WTC11 (cell line): ENCODE measurements around the gene AKT3. TPM values are rescaled to one million over a fixed set of nuclear protein-coding genes. Genes with fewer than 3 reads are reported as not detected.

Experiments
- ATAC-seq: fragments of 200-7000 bp; cut with Tn5 transposase; 2 replicates; pipeline ENCODE4 v1.10.0; 2021; ENCODE audit warnings: mild to moderate bottlenecking, moderate library complexity
- CTCF ChIA-PET: fragments of 300-600 bp; sonication (Branson Sonifier 250); formaldehyde crosslinking; loops from one replicate; lab custom pipeline; 2021; ENCODE audit warnings: antibody characterized with exemption; lab: Charles Lee
- POLR2A ChIA-PET: fragments of 350-600 bp; sonication (Branson Sonifier 250); formaldehyde crosslinking; loops from one replicate; lab custom pipeline; 2021; ENCODE audit warnings: antibody characterized with exemption; lab: Charles Lee
- DNase-seq: peaks from one replicate; pipeline ENCODE4 v3.0.0; 2021; ENCODE audit warnings: low spot score
- H3K27ac Mint-ChIP-seq: 2 replicates; pipeline ENCODE4 v1.8.0; 2021; ENCODE audit warnings: mixed read lengths
- H3K27me3 Mint-ChIP-seq: 2 replicates; pipeline ENCODE4 v1.8.0; 2021; ENCODE audit warnings: low read depth, mild to moderate bottlenecking, moderate library complexity, mixed read lengths
- H3K36me3 Mint-ChIP-seq: 2 replicates; pipeline ENCODE4 v1.8.0; 2021; ENCODE audit warnings: mixed read lengths
- H3K4me1 Mint-ChIP-seq: 2 replicates; pipeline ENCODE4 v1.8.0; 2022; ENCODE audit warnings: mixed read lengths
- H3K4me3 Mint-ChIP-seq: 2 replicates; pipeline ENCODE4 v1.8.0; 2021; ENCODE audit warnings: mild to moderate bottlenecking, moderate library complexity, mixed read lengths
- H3K9me3 Mint-ChIP-seq: 2 replicates; pipeline ENCODE4 v1.8.0; 2021; ENCODE audit warnings: mixed read lengths
- ETV6 ChIP-seq: sonication (generic); formaldehyde crosslinking; IDR thresholded peaks from 2 replicates; pipeline ENCODE4 v1.8.1; 2022; ENCODE audit warnings: mild to moderate bottlenecking, missing genetic modification reagents
- GRHL2 ChIP-seq: fragments of 250-450 bp; sonication (Bioruptor Pico); IDR thresholded peaks from 2 replicates; pipeline ENCODE4 v1.8.0; 2022; ENCODE audit warnings: mild to moderate bottlenecking, moderate library complexity; ENCODE audit not compliant: insufficient replicate concordance, severe bottlenecking
- IRF2 ChIP-seq: sonication (generic); formaldehyde crosslinking; IDR thresholded peaks from 2 replicates; pipeline ENCODE4 v1.8.0; 2022; ENCODE audit warnings: low read depth, missing genetic modification reagents, borderline replicate concordance
- NFATC4 ChIP-seq: fragments of 250-450 bp; sonication (Bioruptor Pico); IDR thresholded peaks from 2 replicates; pipeline ENCODE4 v1.9.0; 2021; ENCODE audit warnings: mild to moderate bottlenecking
- OVOL2 ChIP-seq: fragments of 250-450 bp; sonication (Bioruptor Pico); IDR thresholded peaks from 2 replicates; pipeline ENCODE4 v1.9.0; 2021; ENCODE audit warnings: mild to moderate bottlenecking, borderline replicate concordance
- RELA ChIP-seq: sonication (generic); formaldehyde crosslinking; IDR thresholded peaks from 2 replicates; pipeline ENCODE4 v1.8.1; 2022; ENCODE audit warnings: missing genetic modification reagents, mild to moderate bottlenecking, borderline replicate concordance
- SOX15 ChIP-seq: fragments of 250-450 bp; sonication (Bioruptor Pico); IDR thresholded peaks from 2 replicates; pipeline ENCODE4 v1.9.0; 2021; ENCODE audit warnings: mild to moderate bottlenecking
- TCF7 ChIP-seq: sonication (generic); formaldehyde crosslinking; IDR thresholded peaks from 2 replicates; pipeline ENCODE4 v1.8.0; 2022; ENCODE audit warnings: mild to moderate bottlenecking, low read depth, missing genetic modification reagents, moderate library complexity
- TEAD1 ChIP-seq: sonication (generic); formaldehyde crosslinking; IDR thresholded peaks from 2 replicates; pipeline ENCODE4 v1.8.0; 2022; ENCODE audit warnings: mild to moderate bottlenecking, missing genetic modification reagents
- ZNF671 ChIP-seq: fragments of 250-450 bp; sonication (Bioruptor Pico); IDR thresholded peaks from 2 replicates; pipeline ENCODE4 v1.8.0; 2021; ENCODE audit warnings: mild to moderate bottlenecking
- total RNA-seq: library from RNA; stranded (reverse); gene quantifications from 3 replicates; pipeline ENCODE4 v1.2.3, GENCODE V29; 2021
- TF ChIP-seq, protein P1 (sequence below): sonication (generic); formaldehyde crosslinking; IDR thresholded peaks from 2 replicates; pipeline ENCODE4 v1.8.0; 2023; ENCODE audit warnings: missing genetic modification reagents
- TF ChIP-seq, protein P2 (sequence below): sonication (generic); formaldehyde crosslinking; IDR thresholded peaks from 2 replicates; pipeline ENCODE4 v1.8.1; 2022; ENCODE audit warnings: mild to moderate bottlenecking, missing genetic modification reagents, moderate library complexity, borderline replicate concordance
- TF ChIP-seq, protein P3 (sequence below): fragments of 250-450 bp; sonication (Bioruptor Pico); IDR thresholded peaks from 2 replicates; pipeline ENCODE4 v1.9.0; 2021; ENCODE audit warnings: mild to moderate bottlenecking, borderline replicate concordance
- TF ChIP-seq, protein P4 (sequence below): sonication (generic); formaldehyde crosslinking; IDR thresholded peaks from 2 replicates; pipeline ENCODE4 v1.8.1; 2022; ENCODE audit warnings: low read depth, missing genetic modification reagents, borderline replicate concordance
- TF ChIP-seq, protein P5 (sequence below): sonication (generic); formaldehyde crosslinking; IDR thresholded peaks from 2 replicates; pipeline ENCODE4 v1.8.0; 2022; ENCODE audit warnings: mild to moderate bottlenecking, missing genetic modification reagents
- TF ChIP-seq, protein P6 (sequence below): sonication (generic); formaldehyde crosslinking; IDR thresholded peaks from 2 replicates; pipeline ENCODE4 v1.8.1; 2023; ENCODE audit warnings: mild to moderate bottlenecking, missing genetic modification reagents, moderate library complexity
- TF ChIP-seq, protein P7 (sequence below): sonication (generic); formaldehyde crosslinking; IDR thresholded peaks from 2 replicates; pipeline ENCODE4 v1.8.1; 2022; ENCODE audit warnings: mild to moderate bottlenecking, moderate library complexity, missing genetic modification reagents

Gene AKT3
- total RNA-seq, 1 experiment from 2014 or later: 38.5 TPM

DNA sequence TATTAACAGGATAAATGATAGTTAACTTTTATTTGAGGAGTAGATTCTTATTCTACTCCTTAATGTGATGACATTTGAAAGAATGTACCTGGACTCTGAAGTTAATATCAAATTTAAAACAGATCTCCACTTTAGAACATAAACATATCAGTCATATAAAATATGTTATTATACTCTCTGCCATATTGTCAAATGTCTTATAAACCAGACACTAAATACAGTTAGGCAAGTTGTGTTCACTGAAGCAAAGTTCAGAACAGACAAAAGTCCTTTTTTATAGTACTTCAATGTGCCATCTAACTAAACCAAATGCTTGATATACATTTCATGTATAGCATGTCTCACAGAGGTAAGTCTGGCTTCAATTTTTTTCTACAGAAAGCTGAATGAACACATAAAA is 285.2 kb downstream of the AKT3 start:
- H3K27ac Mint-ChIP-seq: no peak overlapping the region
- H3K4me3 Mint-ChIP-seq: no peak overlapping the region
- H3K36me3 Mint-ChIP-seq: peaks cover 13% of the 10 kb centered on the region
- no peaks in the 10 kb centered on the region for H3K27me3 Mint-ChIP-seq
- ChIA-PET POLR2A (no interaction called here), CTCF (no interaction called here)
- ATAC-seq (no peak), DNase-seq (no peak)
- peaks cover 3% of the 10 kb centered on the region for H3K4me1 Mint-ChIP-seq
- no peak for TF ChIP-seq RELA
- TF ChIP-seq GRHL2 (CRISPR knock-in tag): no peak
- no peak for TF ChIP-seq NFATC4 (CRISPR knock-in tag)
- TF ChIP-seq, protein P1, sequence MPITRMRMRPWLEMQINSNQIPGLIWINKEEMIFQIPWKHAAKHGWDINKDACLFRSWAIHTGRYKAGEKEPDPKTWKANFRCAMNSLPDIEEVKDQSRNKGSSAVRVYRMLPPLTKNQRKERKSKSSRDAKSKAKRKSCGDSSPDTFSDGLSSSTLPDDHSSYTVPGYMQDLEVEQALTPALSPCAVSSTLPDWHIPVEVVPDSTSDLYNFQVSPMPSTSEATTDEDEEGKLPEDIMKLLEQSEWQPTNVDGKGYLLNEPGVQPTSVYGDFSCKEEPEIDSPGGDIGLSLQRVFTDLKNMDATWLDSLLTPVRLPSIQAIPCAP (CRISPR knock-in tag): no peak
- TF ChIP-seq, protein P2, sequence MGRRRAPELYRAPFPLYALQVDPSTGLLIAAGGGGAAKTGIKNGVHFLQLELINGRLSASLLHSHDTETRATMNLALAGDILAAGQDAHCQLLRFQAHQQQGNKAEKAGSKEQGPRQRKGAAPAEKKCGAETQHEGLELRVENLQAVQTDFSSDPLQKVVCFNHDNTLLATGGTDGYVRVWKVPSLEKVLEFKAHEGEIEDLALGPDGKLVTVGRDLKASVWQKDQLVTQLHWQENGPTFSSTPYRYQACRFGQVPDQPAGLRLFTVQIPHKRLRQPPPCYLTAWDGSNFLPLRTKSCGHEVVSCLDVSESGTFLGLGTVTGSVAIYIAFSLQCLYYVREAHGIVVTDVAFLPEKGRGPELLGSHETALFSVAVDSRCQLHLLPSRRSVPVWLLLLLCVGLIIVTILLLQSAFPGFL: no peak
- TF ChIP-seq, protein P3, sequence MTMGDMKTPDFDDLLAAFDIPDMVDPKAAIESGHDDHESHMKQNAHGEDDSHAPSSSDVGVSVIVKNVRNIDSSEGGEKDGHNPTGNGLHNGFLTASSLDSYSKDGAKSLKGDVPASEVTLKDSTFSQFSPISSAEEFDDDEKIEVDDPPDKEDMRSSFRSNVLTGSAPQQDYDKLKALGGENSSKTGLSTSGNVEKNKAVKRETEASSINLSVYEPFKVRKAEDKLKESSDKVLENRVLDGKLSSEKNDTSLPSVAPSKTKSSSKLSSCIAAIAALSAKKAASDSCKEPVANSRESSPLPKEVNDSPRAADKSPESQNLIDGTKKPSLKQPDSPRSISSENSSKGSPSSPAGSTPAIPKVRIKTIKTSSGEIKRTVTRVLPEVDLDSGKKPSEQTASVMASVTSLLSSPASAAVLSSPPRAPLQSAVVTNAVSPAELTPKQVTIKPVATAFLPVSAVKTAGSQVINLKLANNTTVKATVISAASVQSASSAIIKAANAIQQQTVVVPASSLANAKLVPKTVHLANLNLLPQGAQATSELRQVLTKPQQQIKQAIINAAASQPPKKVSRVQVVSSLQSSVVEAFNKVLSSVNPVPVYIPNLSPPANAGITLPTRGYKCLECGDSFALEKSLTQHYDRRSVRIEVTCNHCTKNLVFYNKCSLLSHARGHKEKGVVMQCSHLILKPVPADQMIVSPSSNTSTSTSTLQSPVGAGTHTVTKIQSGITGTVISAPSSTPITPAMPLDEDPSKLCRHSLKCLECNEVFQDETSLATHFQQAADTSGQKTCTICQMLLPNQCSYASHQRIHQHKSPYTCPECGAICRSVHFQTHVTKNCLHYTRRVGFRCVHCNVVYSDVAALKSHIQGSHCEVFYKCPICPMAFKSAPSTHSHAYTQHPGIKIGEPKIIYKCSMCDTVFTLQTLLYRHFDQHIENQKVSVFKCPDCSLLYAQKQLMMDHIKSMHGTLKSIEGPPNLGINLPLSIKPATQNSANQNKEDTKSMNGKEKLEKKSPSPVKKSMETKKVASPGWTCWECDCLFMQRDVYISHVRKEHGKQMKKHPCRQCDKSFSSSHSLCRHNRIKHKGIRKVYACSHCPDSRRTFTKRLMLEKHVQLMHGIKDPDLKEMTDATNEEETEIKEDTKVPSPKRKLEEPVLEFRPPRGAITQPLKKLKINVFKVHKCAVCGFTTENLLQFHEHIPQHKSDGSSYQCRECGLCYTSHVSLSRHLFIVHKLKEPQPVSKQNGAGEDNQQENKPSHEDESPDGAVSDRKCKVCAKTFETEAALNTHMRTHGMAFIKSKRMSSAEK (CRISPR knock-in tag): no peak
- TF ChIP-seq ZNF671: no peak
- TF ChIP-seq, protein P4, sequence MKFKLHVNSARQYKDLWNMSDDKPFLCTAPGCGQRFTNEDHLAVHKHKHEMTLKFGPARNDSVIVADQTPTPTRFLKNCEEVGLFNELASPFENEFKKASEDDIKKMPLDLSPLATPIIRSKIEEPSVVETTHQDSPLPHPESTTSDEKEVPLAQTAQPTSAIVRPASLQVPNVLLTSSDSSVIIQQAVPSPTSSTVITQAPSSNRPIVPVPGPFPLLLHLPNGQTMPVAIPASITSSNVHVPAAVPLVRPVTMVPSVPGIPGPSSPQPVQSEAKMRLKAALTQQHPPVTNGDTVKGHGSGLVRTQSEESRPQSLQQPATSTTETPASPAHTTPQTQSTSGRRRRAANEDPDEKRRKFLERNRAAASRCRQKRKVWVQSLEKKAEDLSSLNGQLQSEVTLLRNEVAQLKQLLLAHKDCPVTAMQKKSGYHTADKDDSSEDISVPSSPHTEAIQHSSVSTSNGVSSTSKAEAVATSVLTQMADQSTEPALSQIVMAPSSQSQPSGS (CRISPR knock-in tag): no peak
- no peak for TF ChIP-seq TEAD1 (CRISPR knock-in tag)
- no peak for TF ChIP-seq IRF2 (CRISPR knock-in tag)
- TF ChIP-seq OVOL2 (CRISPR knock-in tag): no peak
- TF ChIP-seq TCF7 (CRISPR knock-in tag): no peak
- TF ChIP-seq, protein P5, sequence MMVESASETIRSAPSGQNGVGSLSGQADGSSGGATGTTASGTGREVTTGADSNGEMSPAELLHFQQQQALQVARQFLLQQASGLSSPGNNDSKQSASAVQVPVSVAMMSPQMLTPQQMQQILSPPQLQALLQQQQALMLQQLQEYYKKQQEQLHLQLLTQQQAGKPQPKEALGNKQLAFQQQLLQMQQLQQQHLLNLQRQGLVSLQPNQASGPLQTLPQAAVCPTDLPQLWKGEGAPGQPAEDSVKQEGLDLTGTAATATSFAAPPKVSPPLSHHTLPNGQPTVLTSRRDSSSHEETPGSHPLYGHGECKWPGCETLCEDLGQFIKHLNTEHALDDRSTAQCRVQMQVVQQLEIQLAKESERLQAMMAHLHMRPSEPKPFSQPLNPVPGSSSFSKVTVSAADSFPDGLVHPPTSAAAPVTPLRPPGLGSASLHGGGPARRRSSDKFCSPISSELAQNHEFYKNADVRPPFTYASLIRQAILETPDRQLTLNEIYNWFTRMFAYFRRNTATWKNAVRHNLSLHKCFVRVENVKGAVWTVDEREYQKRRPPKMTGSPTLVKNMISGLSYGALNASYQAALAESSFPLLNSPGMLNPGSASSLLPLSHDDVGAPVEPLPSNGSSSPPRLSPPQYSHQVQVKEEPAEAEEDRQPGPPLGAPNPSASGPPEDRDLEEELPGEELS (CRISPR knock-in tag): no peak
- TF ChIP-seq, protein P6, sequence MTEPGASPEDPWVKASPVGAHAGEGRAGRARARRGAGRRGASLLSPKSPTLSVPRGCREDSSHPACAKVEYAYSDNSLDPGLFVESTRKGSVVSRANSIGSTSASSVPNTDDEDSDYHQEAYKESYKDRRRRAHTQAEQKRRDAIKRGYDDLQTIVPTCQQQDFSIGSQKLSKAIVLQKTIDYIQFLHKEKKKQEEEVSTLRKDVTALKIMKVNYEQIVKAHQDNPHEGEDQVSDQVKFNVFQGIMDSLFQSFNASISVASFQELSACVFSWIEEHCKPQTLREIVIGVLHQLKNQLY (CRISPR knock-in tag): no peak
- no peak for TF ChIP-seq ETV6 (CRISPR knock-in tag)
- TF ChIP-seq, protein P7, sequence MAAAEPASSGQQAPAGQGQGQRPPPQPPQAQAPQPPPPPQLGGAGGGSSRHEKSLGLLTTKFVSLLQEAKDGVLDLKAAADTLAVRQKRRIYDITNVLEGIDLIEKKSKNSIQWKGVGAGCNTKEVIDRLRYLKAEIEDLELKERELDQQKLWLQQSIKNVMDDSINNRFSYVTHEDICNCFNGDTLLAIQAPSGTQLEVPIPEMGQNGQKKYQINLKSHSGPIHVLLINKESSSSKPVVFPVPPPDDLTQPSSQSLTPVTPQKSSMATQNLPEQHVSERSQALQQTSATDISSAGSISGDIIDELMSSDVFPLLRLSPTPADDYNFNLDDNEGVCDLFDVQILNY (CRISPR knock-in tag): no peak
- no peak for TF ChIP-seq SOX15
- TF ChIP-seq, all 79 proteins: peak for 0
- peaks cover 13% of the 10 kb centered on the region for H3K9me3 Mint-ChIP-seq
